Measurements from ENCODE around the gene IFT43. TPM values are rescaled to one million over a fixed set of nuclear protein-coding genes. Genes with fewer than 3 reads are reported as not detected.

The IFT43 gene
- polyA plus RNA-seq, 1 experiment = 41.4 TPM

GRCh38 chr14:75971509-75971908 is 14.1 kb upstream of the IFT43 start:
- no peak for DNase-seq (ENCODE audit: low read depth, low spot score)
- TF ChIP-seq CTCF (IDR thresholded peaks at IDR 0.05; ENCODE audit: low read depth, low read length) = no peak
- no peak overlapping the region for H3K27ac ChIP-seq (ENCODE audit: low read depth, low read length)
- no peaks in the 10 kb centered on the region for H3K27me3 ChIP-seq (ENCODE audit: control insufficient read depth, insufficient read depth, low read length)
- ChIA-PET POLR2A (no interaction called here), CTCF (interaction anchor here (0.8 kb wide), 1 partner anchor 262 kb away, joined by 6 read pairs; no protein-coding TSS in a partner anchor)
- no peaks in the 10 kb centered on the region for H3K9me3 ChIP-seq (ENCODE audit: control insufficient read depth, insufficient read depth, low read length)
- H3K4me3 ChIP-seq (ENCODE audit: low read depth, low read length) = no peak overlapping the region

- DNase-seq (ENCODE audit: low read depth, low spot score) = no peak
- Histone ChIP-seq H3K27ac (ENCODE audit: low read depth, low read length) (no peak overlapping the region), H3K27me3 (ENCODE audit: control insufficient read depth, insufficient read depth, low read length) (no peaks in the 10 kb centered on the region), H3K4me3 (ENCODE audit: low read depth, low read length) (no peak overlapping the region), H3K9me3 (ENCODE audit: control insufficient read depth, insufficient read depth, low read length) (no peaks in the 10 kb centered on the region)
- ChIA-PET CTCF (interaction anchor here (1.0 to 2.1 kb wide), 2 partner anchors 9 to 263 kb away, joined by 7 to 9 read pairs; partner anchors contain the start of gene TGFB3), POLR2A (no interaction called here)
- no peak for TF ChIP-seq CTCF (IDR thresholded peaks at IDR 0.05; ENCODE audit: low read depth, low read length)
Observed at GRCh38 chr14:75972801-75973421, 12.7 kb upstream of the IFT43 start.

- Histone ChIP-seq H3K27me3 (ENCODE audit: control insufficient read depth, insufficient read depth, low read length) (no peaks in the 10 kb centered on the region), H3K9me3 (ENCODE audit: control insufficient read depth, insufficient read depth, low read length) (no peaks in the 10 kb centered on the region), H3K27ac (ENCODE audit: low read depth, low read length) (no peak overlapping the region), H3K4me3 (ENCODE audit: low read depth, low read length) (no peak overlapping the region)
- ChIA-PET CTCF (interaction anchor here (0.9 to 21.2 kb wide), 5 partner anchors 58 to 265 kb away, joined by 3 to 484 read pairs (median 15); no protein-coding TSS in a partner anchor), POLR2A (no interaction called here)
- DNase-seq (ENCODE audit: low read depth, low spot score) = no peak
- TF ChIP-seq CTCF (IDR thresholded peaks at IDR 0.05; ENCODE audit: low read depth, low read length) = no peak
Observed at GRCh38 chr14:75976826-75977581, 8.6 kb upstream of the IFT43 start.

GRCh38 chr14:75977582-75977943 is 8.0 kb upstream of the IFT43 start:
- ChIA-PET POLR2A (no interaction called here), CTCF (interaction anchor here (0.9 to 21.2 kb wide), 4 partner anchors 59 to 266 kb away, joined by 3 to 484 read pairs (median 16); no protein-coding TSS in a partner anchor)
- Histone ChIP-seq H3K27me3 (ENCODE audit: control insufficient read depth, insufficient read depth, low read length) (no peaks in the 10 kb centered on the region), H3K9me3 (ENCODE audit: control insufficient read depth, insufficient read depth, low read length) (no peaks in the 10 kb centered on the region), H3K27ac (ENCODE audit: low read depth, low read length) (no peak overlapping the region), H3K4me3 (ENCODE audit: low read depth, low read length) (no peak overlapping the region)
- no peak for TF ChIP-seq CTCF (IDR thresholded peaks at IDR 0.05; ENCODE audit: low read depth, low read length)
- DNase-seq (ENCODE audit: low read depth, low spot score) = no peak

GRCh38 chr14:75978249-75978731 is 7.3 kb upstream of the IFT43 start:
- H3K4me3 ChIP-seq (ENCODE audit: low read depth, low read length) = no peak overlapping the region

More at GRCh38 chr14:75978249-75978731, 7.3 kb upstream of the IFT43 start:
- no peak for DNase-seq (ENCODE audit: low read depth, low spot score)
- ChIA-PET CTCF (interaction anchor here (0.8 to 21.2 kb wide), 11 partner anchors 9 to 403 kb away, joined by 3 to 484 read pairs (median 6); no protein-coding TSS in a partner anchor), POLR2A (interaction anchor here (1.4 kb wide), 1 partner anchor 72 kb away, joined by 3 read pairs; no protein-coding TSS in a partner anchor)
- H3K27ac ChIP-seq (ENCODE audit: low read depth, low read length) = no peak overlapping the region
- no peaks in the 10 kb centered on the region for H3K9me3 ChIP-seq (ENCODE audit: control insufficient read depth, insufficient read depth, low read length)
- no peaks in the 10 kb centered on the region for H3K27me3 ChIP-seq (ENCODE audit: control insufficient read depth, insufficient read depth, low read length)
- no peak for TF ChIP-seq CTCF (IDR thresholded peaks at IDR 0.05; ENCODE audit: low read depth, low read length)

Data from AG04450 (cell line).